WTC11 (cell line): ENCODE results near the gene ETS1. TPM values are rescaled to one million over a fixed set of nuclear protein-coding genes. Genes with fewer than 3 reads are reported as not detected.

Experiments
- ATAC-seq: fragments of 200-7000 bp; cut with Tn5 transposase; 2 replicates; pipeline ENCODE4 v1.10.0; 2021; ENCODE audit warnings: mild to moderate bottlenecking, moderate library complexity
- CTCF ChIA-PET: fragments of 300-600 bp; sonication (Branson Sonifier 250); formaldehyde crosslinking; loops from one replicate; lab custom pipeline; 2021; ENCODE audit warnings: antibody characterized with exemption; lab: Charles Lee
- POLR2A ChIA-PET: fragments of 350-600 bp; sonication (Branson Sonifier 250); formaldehyde crosslinking; loops from one replicate; lab custom pipeline; 2021; ENCODE audit warnings: antibody characterized with exemption; lab: Charles Lee
- DNase-seq: peaks from one replicate; pipeline ENCODE4 v3.0.0; 2021; ENCODE audit warnings: low spot score
- H3K27ac Mint-ChIP-seq: 2 replicates; pipeline ENCODE4 v1.8.0; 2021; ENCODE audit warnings: mixed read lengths
- H3K27me3 Mint-ChIP-seq: 2 replicates; pipeline ENCODE4 v1.8.0; 2021; ENCODE audit warnings: low read depth, mild to moderate bottlenecking, moderate library complexity, mixed read lengths
- H3K36me3 Mint-ChIP-seq: 2 replicates; pipeline ENCODE4 v1.8.0; 2021; ENCODE audit warnings: mixed read lengths
- H3K4me1 Mint-ChIP-seq: 2 replicates; pipeline ENCODE4 v1.8.0; 2022; ENCODE audit warnings: mixed read lengths
- H3K4me3 Mint-ChIP-seq: 2 replicates; pipeline ENCODE4 v1.8.0; 2021; ENCODE audit warnings: mild to moderate bottlenecking, moderate library complexity, mixed read lengths
- H3K9me3 Mint-ChIP-seq: 2 replicates; pipeline ENCODE4 v1.8.0; 2021; ENCODE audit warnings: mixed read lengths
- ATF3 ChIP-seq: sonication (generic); formaldehyde crosslinking; conservative IDR thresholded peaks from 2 replicates; pipeline ENCODE4 v1.8.1; 2022; ENCODE audit warnings: mild to moderate bottlenecking, missing genetic modification reagents
- CDX4 ChIP-seq: fragments of 250-450 bp; sonication (Bioruptor Pico); IDR thresholded peaks from 2 replicates; pipeline ENCODE4 v1.9.0; 2021; ENCODE audit warnings: moderate library complexity, mild to moderate bottlenecking, inconsistent platforms, borderline replicate concordance
- CREM ChIP-seq: sonication (generic); formaldehyde crosslinking; IDR thresholded peaks from 2 replicates; pipeline ENCODE4 v1.8.1; 2022; ENCODE audit warnings: mild to moderate bottlenecking, missing genetic modification reagents, moderate library complexity
- E2F4 ChIP-seq: sonication (generic); formaldehyde crosslinking; IDR thresholded peaks from 2 replicates; pipeline ENCODE4 v1.8.1; 2022; ENCODE audit warnings: low read depth, mild to moderate bottlenecking, moderate library complexity, missing genetic modification reagents, borderline replicate concordance
- ESRRA ChIP-seq: sonication (generic); formaldehyde crosslinking; IDR thresholded peaks from 2 replicates; pipeline ENCODE4 v1.8.1; 2022; ENCODE audit warnings: mild to moderate bottlenecking, missing genetic modification reagents, borderline replicate concordance
- IRF1 ChIP-seq: sonication (generic); formaldehyde crosslinking; IDR thresholded peaks from 2 replicates; pipeline ENCODE4 v1.8.0; 2023; ENCODE audit warnings: missing genetic modification reagents
- JAZF1 ChIP-seq: fragments of 250-450 bp; sonication (Bioruptor Pico); IDR thresholded peaks from 2 replicates; pipeline ENCODE4 v1.9.0; 2021; ENCODE audit warnings: moderate library complexity, mild to moderate bottlenecking, inconsistent platforms
- NFE2L1 ChIP-seq: sonication (generic); formaldehyde crosslinking; IDR thresholded peaks from 2 replicates; pipeline ENCODE4 v1.8.1; 2023; ENCODE audit warnings: missing genetic modification reagents
- NR3C1 ChIP-seq: sonication (generic); formaldehyde crosslinking; conservative IDR thresholded peaks from 2 replicates; pipeline ENCODE4 v1.8.1; 2023; ENCODE audit warnings: low read depth, mild to moderate bottlenecking, missing genetic modification reagents
- OVOL2 ChIP-seq: fragments of 250-450 bp; sonication (Bioruptor Pico); IDR thresholded peaks from 2 replicates; pipeline ENCODE4 v1.9.0; 2021; ENCODE audit warnings: mild to moderate bottlenecking, borderline replicate concordance
- PRDM15 ChIP-seq: sonication (generic); formaldehyde crosslinking; IDR thresholded peaks from 2 replicates; pipeline ENCODE4 v1.8.0; 2022; ENCODE audit warnings: missing genetic modification reagents
- SMAD4 ChIP-seq: sonication (generic); formaldehyde crosslinking; IDR thresholded peaks from 2 replicates; pipeline ENCODE4 v1.8.0; 2022; ENCODE audit warnings: mild to moderate bottlenecking, missing genetic modification reagents
- SP1 ChIP-seq: sonication (generic); formaldehyde crosslinking; conservative IDR thresholded peaks from 2 replicates; pipeline ENCODE4 v1.8.1; 2022; ENCODE audit warnings: missing genetic modification reagents
- TEAD1 ChIP-seq: sonication (generic); formaldehyde crosslinking; IDR thresholded peaks from 2 replicates; pipeline ENCODE4 v1.8.0; 2022; ENCODE audit warnings: mild to moderate bottlenecking, missing genetic modification reagents
- TEAD4 ChIP-seq: sonication (generic); formaldehyde crosslinking; IDR thresholded peaks from 2 replicates; pipeline ENCODE4 v1.8.0; 2022; ENCODE audit warnings: mild to moderate bottlenecking, missing genetic modification reagents
- USF1 ChIP-seq: sonication (generic); formaldehyde crosslinking; IDR thresholded peaks from 2 replicates; pipeline ENCODE4 v1.8.0; 2022; ENCODE audit warnings: mild to moderate bottlenecking, missing genetic modification reagents
- USF2 ChIP-seq: sonication (generic); formaldehyde crosslinking; IDR thresholded peaks from 2 replicates; pipeline ENCODE4 v1.8.1; 2023; ENCODE audit warnings: mild to moderate bottlenecking, missing genetic modification reagents, moderate library complexity
- ZBTB43 ChIP-seq: sonication (generic); formaldehyde crosslinking; IDR thresholded peaks from 2 replicates; pipeline ENCODE4 v1.8.1; 2023; ENCODE audit warnings: mild to moderate bottlenecking, missing genetic modification reagents
- ZNF138 ChIP-seq: sonication (generic); formaldehyde crosslinking; conservative IDR thresholded peaks from 2 replicates; pipeline ENCODE4 v1.8.1; 2022; ENCODE audit warnings: mild to moderate bottlenecking, moderate library complexity, missing genetic modification reagents
- ZNF219 ChIP-seq: sonication (generic); formaldehyde crosslinking; IDR thresholded peaks from 2 replicates; pipeline ENCODE4 v1.8.0; 2023; ENCODE audit warnings: missing genetic modification reagents, mild to moderate bottlenecking, borderline replicate concordance
- ZNF317 ChIP-seq: sonication (generic); formaldehyde crosslinking; IDR thresholded peaks from 2 replicates; pipeline ENCODE4 v1.8.1; 2023; ENCODE audit warnings: low read depth, mild to moderate bottlenecking, moderate library complexity, missing genetic modification reagents, borderline replicate concordance
- ZSCAN18 ChIP-seq: fragments of 250-450 bp; sonication (Bioruptor Pico); IDR thresholded peaks from 2 replicates; pipeline ENCODE4 v2.1.2; 2022; ENCODE audit warnings: mild to moderate bottlenecking, moderate library complexity
- total RNA-seq: library from RNA; stranded (reverse); gene quantifications from 3 replicates; pipeline ENCODE4 v1.2.3, GENCODE V29; 2021

Gene ETS1
- total RNA-seq, 1 experiment from 2014 or later: 33.1 TPM

- Mint-ChIP-seq H3K27me3 (peaks cover 92% of the 10 kb centered on the region), H3K4me1 (peaks cover 38% of the 10 kb centered on the region)
- peak; percentile 47 for ATAC-seq
Measured at GRCh38 chr11:128549256-128549944, 38.0 kb downstream of the ETS1 start.

GRCh38 chr11:128548649-128549255, 38.6 kb downstream of the ETS1 start:
- H3K27ac Mint-ChIP-seq: no peak overlapping the region
- peaks cover 88% of the 10 kb centered on the region for H3K27me3 Mint-ChIP-seq
- CTCF ChIA-PET: interaction anchor here (0.6 to 3.2 kb wide), 16 partner anchors 8 to 411 kb away, joined by 3 to 19 read pairs (median 3); no protein-coding TSS in a partner anchor
- POLR2A ChIA-PET: no interaction called here
- H3K9me3 Mint-ChIP-seq: no peaks in the 10 kb centered on the region
- H3K4me1 Mint-ChIP-seq: peaks cover 39% of the 10 kb centered on the region
- H3K4me3 Mint-ChIP-seq: peak overlapping the region; percentile 66
- peaks cover 21% of the 10 kb centered on the region for H3K36me3 Mint-ChIP-seq
- DNase-seq (peak; percentile 36), ATAC-seq (peak; percentile 54)
- no peak for TF ChIP-seq ESRRA (CRISPR knock-in tag)
- no peak for TF ChIP-seq JAZF1 (CRISPR knock-in tag)
- TF ChIP-seq E2F4: no peak
- TF ChIP-seq USF2: no peak
- no peak for TF ChIP-seq ZSCAN18 (CRISPR knock-in tag)
- TF ChIP-seq PRDM15 (CRISPR knock-in tag): no peak
- TF ChIP-seq CDX4 (CRISPR knock-in tag): no peak
- no peak for TF ChIP-seq ATF3 (CRISPR knock-in tag)
- no peak for TF ChIP-seq ZBTB43 (CRISPR knock-in tag)
- no peak for TF ChIP-seq ZNF219 (CRISPR knock-in tag)
- no peak for TF ChIP-seq CREM (CRISPR knock-in tag)
- TF ChIP-seq SP1 (CRISPR knock-in tag): no peak
- no peak for TF ChIP-seq NFE2L1 (CRISPR knock-in tag)
- no peak for TF ChIP-seq NR3C1

More at GRCh38 chr11:128549256-128549944, 38.0 kb downstream of the ETS1 start:
- peak overlapping the region; percentile 66 for H3K4me3 Mint-ChIP-seq
- H3K27ac Mint-ChIP-seq: no peak overlapping the region
- CTCF ChIA-PET: interaction anchor here (0.6 to 3.2 kb wide), 14 partner anchors 9 to 411 kb away, joined by 3 to 19 read pairs (median 3); no protein-coding TSS in a partner anchor
- POLR2A ChIA-PET: interaction anchor here (1.1 kb wide), 1 partner anchor 28 kb away, joined by 3 read pairs; no protein-coding TSS in a partner anchor
- H3K9me3 Mint-ChIP-seq: no peaks in the 10 kb centered on the region
- peak; percentile 22 for DNase-seq
- TF ChIP-seq NFE2L1 (CRISPR knock-in tag) (no peak), SMAD4 (CRISPR knock-in tag) (no peak), ZNF138 (CRISPR knock-in tag) (no peak), TEAD4 (CRISPR knock-in tag) (no peak), IRF1 (CRISPR knock-in tag) (no peak), ZNF219 (CRISPR knock-in tag) (no peak), USF1 (CRISPR knock-in tag) (no peak), TEAD1 (CRISPR knock-in tag) (no peak), OVOL2 (CRISPR knock-in tag) (no peak), ZNF317 (no peak)
- H3K36me3 Mint-ChIP-seq: peaks cover 25% of the 10 kb centered on the region
